Spleen (tissue), 11 donors: ENCODE measurements around the gene INF2. TPM values are rescaled to one million over a fixed set of nuclear protein-coding genes. Genes with fewer than 3 reads are reported as not detected.

ENCODE experiments used
- DNase-seq: peaks from one replicate; pipeline ENCODE4 v3.0.0-alpha.2; 2020
- H3K27ac ChIP-seq, 8 donors: fragments of 200-600 bp; sonication (generic) in 7 of 8; 1 replicate in 4 of 8; 2 replicates in 4 of 8; pipeline versions ENCODE4 v1.5.0 to v1.8.0; 2016 to 2021; ENCODE audit warnings: inconsistent platforms in 4 of 8, mild to moderate bottlenecking in 4 of 8, moderate library complexity in 1 of 8
- H3K27me3 ChIP-seq, 7 donors: fragments of 200-600 bp; sonication (generic) in 6 of 7; replicated peaks in 1 of 7; 1 replicate in 4 of 7; 2 replicates in 3 of 7; pipeline versions ENCODE4 v1.5.0 to v1.8.0; 2016 to 2021; ENCODE audit warnings: inconsistent platforms in 3 of 7, mild to moderate bottlenecking in 1 of 7
- H3K36me3 ChIP-seq, 6 donors: fragments of 200-600 bp; sonication (generic) in 5 of 6; 1 replicate in 4 of 6; 2 replicates in 2 of 6; pipeline versions ENCODE4 v1.5.0 to v1.8.0; 2016 to 2021; ENCODE audit warnings: inconsistent platforms in 2 of 6
- H3K4me1 ChIP-seq, 6 donors: fragments of 200-600 bp; sonication (generic) in 5 of 6; 1 replicate in 3 of 6; 2 replicates in 3 of 6; pipeline versions ENCODE4 v1.5.0 to v1.8.0; 2016 to 2021; ENCODE audit warnings: inconsistent platforms in 3 of 6
- H3K4me3 ChIP-seq, 8 donors: fragments of 200-600 bp; sonication (generic) in 7 of 8; 1 replicate in 4 of 8; 2 replicates in 4 of 8; pipeline versions ENCODE4 v1.5.0 to v1.8.0; 2016 to 2021; ENCODE audit warnings: inconsistent platforms in 4 of 8, mild to moderate bottlenecking in 4 of 8, moderate library complexity in 2 of 8
- H3K9me3 ChIP-seq, 8 donors: fragments of 200-600 bp; sonication (generic) in 7 of 8; 1 replicate in 4 of 8; 2 replicates in 4 of 8; pipeline versions ENCODE4 v1.5.0 to v1.8.0; 2016 to 2021; ENCODE audit warnings: inconsistent platforms in 4 of 8
- CTCF ChIP-seq, 11 experiments: fragments of 200-600 bp in 7 of 11; fragments of 450-650 bp in 4 of 11; sonication (generic) in 4 of 11; IDR thresholded peaks in 8 of 11; conservative IDR thresholded peaks in 3 of 11; 1 replicate in 7 of 11; 2 replicates in 4 of 11; pipeline versions ENCODE4 v1.4.0 to v1.8.0; 2016 to 2021; ENCODE audit warnings: antibody characterized with exemption in 11 of 11, inconsistent platforms in 4 of 11, mild to moderate bottlenecking in 1 of 11
- POLR2A ChIP-seq, 3 donors: fragments of 450-650 bp; IDR thresholded peaks; one replicate each; pipeline ENCODE4 v1.5.1; 2017; ENCODE audit warnings: antibody characterized with exemption in 3 of 3, mild to moderate bottlenecking in 1 of 3
- POLR2AphosphoS5 ChIP-seq, 3 donors: sonication (generic); formaldehyde crosslinking; IDR thresholded peaks; one replicate each; pipeline ENCODE4 v1.5.1; 2017; ENCODE audit warnings: antibody characterized with exemption in 3 of 3
- WGBS, 5 donors: extraction: QIAGEN DNeasy Blood & Tissue Kit in 3 of 5; methylation state at CpG; one replicate each; pipeline versions ENCODE4 v1.1.5 to v1.1.7; 2013 to 2018; 5-methylcytosine and 5-hydroxymethylcytosine counted together
- intact Hi-C: fragments of 100-400 bp; cut with DNase I; formaldehyde crosslinking; loops from one replicate; pipeline ENCODE4 v1.15.0; 2023; ENCODE audit warnings: low total_unique reads
- polyA plus RNA-seq, 3 donors: library from polyadenylated mRNA; stranded (reverse); fragments of 200-250 nt; gene quantifications; one replicate each; pipeline ENCODE4 v1.2.1, GENCODE V29; 2013
- total RNA-seq, 7 donors: library from RNA; depleted of rRNA in 3 of 7; stranded (reverse); fragments of >200 nt in 3 of 7; fragmentation: NEBNext Ultra II Directional in 4 of 7; extraction: Animal tissue kit (Norgen Biotek cat#: 25700) in 4 of 7; gene quantifications; one replicate each; pipeline versions ENCODE4 v1.1.0 to v1.2.1, GENCODE V29; 2016 to 2021
- donor health status: healthy with polysubstance abuse.
- donor health status: DM: no; HTN: no; CAD: no; lungs with moderate emphysema.
- donor health status: DM: no; HTN: no; CAD: no.
- donor health status: Bipolar disorder and iron deficiency.
- donor health status: healthy.
- donor health status: DM: no; HTN: no; CAD: no.
- donor health status: DM: yes; HTN: yes; CAD: no.

Gene INF2
- total and polyA plus RNA-seq, 10 donors, result 56.6 to 120 (median 98.6) TPM

DNA sequence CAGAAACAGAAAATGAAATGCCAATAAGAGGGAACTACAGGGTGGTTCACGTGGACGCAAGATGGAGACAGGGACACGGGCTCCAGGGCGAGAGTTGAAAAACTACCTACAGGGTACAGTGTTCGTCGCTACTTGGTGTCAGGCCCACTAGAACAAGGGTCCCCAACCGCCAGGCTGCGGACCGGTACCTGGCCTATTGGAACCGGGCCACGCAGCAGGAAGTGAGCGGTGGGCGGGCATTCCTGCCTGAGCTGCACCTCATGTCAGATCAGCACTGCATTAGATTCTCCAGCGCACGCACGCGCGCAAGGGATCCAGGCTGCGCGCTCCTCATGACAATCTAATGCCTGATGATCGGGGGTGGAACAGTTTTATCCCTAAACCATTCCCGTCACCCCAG, 14.8 kb downstream of the INF2 start:
- peaks cover 0 to 72% (median 50%) of the 10 kb centered on the region in 6 donors for H3K36me3 ChIP-seq
- no peak for DNase-seq
- peaks cover 0 to 55% (median 21%) of the 10 kb centered on the region in 6 donors for H3K4me1 ChIP-seq

GRCh38 chr14:104705340-104706047, 16.1 kb downstream of the INF2 start:
- TF ChIP-seq POLR2AphosphoS5 (IDR thresholded peaks at IDR 0.05), result peak in 2 of 3 donors; percentile 11 to 16
- TF ChIP-seq CTCF (IDR thresholded peaks at IDR 0.05 in 8 of 11, conservative IDR thresholded peaks at IDR 0.05 in 3 of 11), result no peak
- intact Hi-C loops, result loop anchor here (5.0 kb wide), 1 partner anchor 53 kb away; no protein-coding TSS in a partner anchor
- H3K9me3 ChIP-seq, result no peaks in the 10 kb centered on the region
- 75 to 91% (median 88%) methylated on average over 5 to 21 of the region's 21 CpGs for WGBS, 5 donors
- H3K4me1 ChIP-seq, result peaks cover 0 to 42% (median 12%) of the 10 kb centered on the region in 6 donors
- peaks cover 0 to 84% (median 61%) of the 10 kb centered on the region in 6 donors for H3K36me3 ChIP-seq
- H3K27me3 ChIP-seq, result no peaks in the 10 kb centered on the region
- H3K27ac ChIP-seq, result no peak overlapping the region
- H3K4me3 ChIP-seq, result no peak overlapping the region
- DNase-seq, result no peak

More for the DNA sequence above, 14.8 kb downstream of the INF2 start:
- intact Hi-C loops, result no loop called here
- no peaks in the 10 kb centered on the region for H3K9me3 ChIP-seq
- no peak overlapping the region for H3K27ac ChIP-seq
- no peak overlapping the region for H3K4me3 ChIP-seq
- TF ChIP-seq POLR2AphosphoS5 (IDR thresholded peaks at IDR 0.05), result no peak
- TF ChIP-seq POLR2A (IDR thresholded peaks at IDR 0.05), result no peak
- no peak for TF ChIP-seq CTCF (IDR thresholded peaks at IDR 0.05 in 8 of 11, conservative IDR thresholded peaks at IDR 0.05 in 3 of 11)
- WGBS, 5 donors, result 93 to 98% (median 97%) methylated on average over 22 of the region's 22 CpGs
- no peaks in the 10 kb centered on the region for H3K27me3 ChIP-seq

DNA sequence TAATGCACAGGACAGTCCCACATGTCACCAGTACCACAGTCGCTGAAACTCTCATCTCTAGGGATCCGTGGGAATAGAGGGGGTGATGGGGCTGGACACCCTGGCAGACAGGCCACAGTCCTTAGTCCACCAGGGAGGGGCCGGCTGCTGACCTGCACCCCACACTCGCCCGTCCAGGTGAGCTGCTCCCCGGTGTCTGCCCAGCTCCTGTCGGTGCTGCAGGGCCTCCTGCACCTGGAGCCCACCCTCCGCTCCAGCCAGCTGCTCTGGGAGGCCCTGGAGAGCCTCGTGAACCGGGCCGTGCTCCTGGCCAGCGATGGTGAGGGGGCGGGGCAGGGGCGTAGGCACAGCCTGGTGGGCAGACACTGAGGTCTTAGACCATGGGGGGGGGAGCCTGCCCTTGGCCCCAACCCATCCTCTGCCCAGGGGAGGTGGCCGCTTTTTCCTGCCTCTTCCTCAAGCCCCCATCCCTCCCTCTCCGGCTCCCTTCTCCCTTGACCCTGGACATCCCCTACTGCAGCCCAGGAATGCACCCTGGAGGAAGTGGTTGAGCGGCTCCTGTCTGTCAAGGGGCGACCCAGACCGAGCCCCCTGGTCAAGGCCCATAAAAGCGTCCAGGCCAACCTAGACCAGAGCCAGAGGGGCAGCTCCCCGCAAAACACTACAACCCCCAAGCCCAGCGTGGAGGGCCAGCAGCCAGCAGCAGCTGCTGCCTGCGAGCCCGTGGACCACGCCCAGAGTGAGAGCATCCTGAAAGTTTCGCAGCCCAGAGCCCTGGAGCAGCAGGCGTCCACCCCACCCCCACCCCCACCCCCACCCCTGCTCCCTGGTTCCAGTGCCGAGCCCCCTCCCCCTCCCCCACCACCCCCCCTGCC, 17.6 kb downstream of the INF2 start:
- Histone ChIP-seq H3K27ac (no peak overlapping the region), H3K4me3 (no peak overlapping the region), H3K36me3 (peaks cover 0 to 84% (median 67%) of the 10 kb centered on the region in 6 donors), H3K9me3 (no peaks in the 10 kb centered on the region), H3K4me1 (peaks cover 0 to 27% (median 9%) of the 10 kb centered on the region in 6 donors), H3K27me3 (no peaks in the 10 kb centered on the region)
- intact Hi-C loops, result loop anchor here (5.0 kb wide), 1 partner anchor 55 kb away; no protein-coding TSS in a partner anchor
- WGBS, 5 donors, result 65 to 82% (median 71%) methylated on average over 6 to 28 of the region's 28 CpGs
- no peak for TF ChIP-seq POLR2AphosphoS5 (IDR thresholded peaks at IDR 0.05)
- no peak for TF ChIP-seq CTCF (IDR thresholded peaks at IDR 0.05 in 8 of 11, conservative IDR thresholded peaks at IDR 0.05 in 3 of 11)
- no peak for TF ChIP-seq POLR2A (IDR thresholded peaks at IDR 0.05)
- DNase-seq, result no peak
